SK-N-SH (cell line): ENCODE data around the gene ADAMTS20.

ENCODE experiments used
- CTCF ChIP-seq: fragments of 200-600 bp; sonication (generic); IDR thresholded peaks from 2 replicates; pipeline ENCODE4 v1.6.1; 2017; ENCODE audit warnings: antibody characterized with exemption, mild to moderate bottlenecking, moderate library complexity
- ELF1 ChIP-seq: IDR thresholded peaks from 2 replicates; pipeline ENCODE4 v1.4.0; 2012
- JUND ChIP-seq: IDR thresholded peaks from 2 replicates; pipeline ENCODE4 v1.4.0; 2012
- MXI1 ChIP-seq: IDR thresholded peaks from 2 replicates; pipeline ENCODE4 v1.6.1; 2012; ENCODE audit warnings: mild to moderate bottlenecking, low read depth, low read length, improper control_type of control experiment
- NFIC ChIP-seq: IDR thresholded peaks from 2 replicates; pipeline ENCODE4 v1.4.0; 2012; ENCODE audit warnings: borderline replicate concordance
- TF ChIP-seq, protein P1 (sequence below): fragments of 150-350 bp; IDR thresholded peaks from 2 replicates; pipeline ENCODE4 v1.6.1; 2017; ENCODE audit warnings: antibody characterized with exemption, low read length, low read depth, borderline replicate concordance
- TF ChIP-seq, protein P2 (sequence below): IDR thresholded peaks from 2 replicates; pipeline ENCODE4 v1.6.1; 2012; ENCODE audit warnings: mild to moderate bottlenecking, low read depth, low read length, moderate library complexity

DNA sequence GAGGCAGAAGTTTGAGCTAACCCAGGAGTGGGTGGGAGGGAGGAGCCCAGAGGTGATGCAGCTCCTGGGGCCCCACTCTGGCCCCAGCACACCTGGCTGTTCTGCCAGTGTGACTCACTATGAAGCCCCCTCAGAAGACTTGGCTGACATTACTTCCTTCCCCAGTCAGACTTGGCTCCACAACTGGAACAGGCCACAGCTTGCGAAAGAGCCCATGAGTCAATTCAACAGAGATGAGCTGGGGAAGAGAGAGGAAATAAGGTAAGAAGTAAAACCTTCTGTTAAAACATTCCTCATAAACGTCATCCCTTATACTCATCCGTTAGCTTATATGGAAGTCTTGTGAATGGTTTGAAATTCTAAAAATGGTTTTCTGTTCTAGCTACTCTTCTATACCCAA is 245.9 kb downstream of the ADAMTS20 start:
- no peak for TF ChIP-seq MXI1
- no peak for TF ChIP-seq CTCF
- 0 out of 2 replicates have a peak, but pooled peaks have one; percentile 6 for TF ChIP-seq JUND
- TF ChIP-seq, protein P1, sequence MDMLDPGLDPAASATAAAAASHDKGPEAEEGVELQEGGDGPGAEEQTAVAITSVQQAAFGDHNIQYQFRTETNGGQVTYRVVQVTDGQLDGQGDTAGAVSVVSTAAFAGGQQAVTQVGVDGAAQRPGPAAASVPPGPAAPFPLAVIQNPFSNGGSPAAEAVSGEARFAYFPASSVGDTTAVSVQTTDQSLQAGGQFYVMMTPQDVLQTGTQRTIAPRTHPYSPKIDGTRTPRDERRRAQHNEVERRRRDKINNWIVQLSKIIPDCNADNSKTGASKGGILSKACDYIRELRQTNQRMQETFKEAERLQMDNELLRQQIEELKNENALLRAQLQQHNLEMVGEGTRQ, result no peak
- no peak; the same call in 1 of the 2 replicates for TF ChIP-seq NFIC
- no peak for TF ChIP-seq ELF1
- TF ChIP-seq, protein P2, sequence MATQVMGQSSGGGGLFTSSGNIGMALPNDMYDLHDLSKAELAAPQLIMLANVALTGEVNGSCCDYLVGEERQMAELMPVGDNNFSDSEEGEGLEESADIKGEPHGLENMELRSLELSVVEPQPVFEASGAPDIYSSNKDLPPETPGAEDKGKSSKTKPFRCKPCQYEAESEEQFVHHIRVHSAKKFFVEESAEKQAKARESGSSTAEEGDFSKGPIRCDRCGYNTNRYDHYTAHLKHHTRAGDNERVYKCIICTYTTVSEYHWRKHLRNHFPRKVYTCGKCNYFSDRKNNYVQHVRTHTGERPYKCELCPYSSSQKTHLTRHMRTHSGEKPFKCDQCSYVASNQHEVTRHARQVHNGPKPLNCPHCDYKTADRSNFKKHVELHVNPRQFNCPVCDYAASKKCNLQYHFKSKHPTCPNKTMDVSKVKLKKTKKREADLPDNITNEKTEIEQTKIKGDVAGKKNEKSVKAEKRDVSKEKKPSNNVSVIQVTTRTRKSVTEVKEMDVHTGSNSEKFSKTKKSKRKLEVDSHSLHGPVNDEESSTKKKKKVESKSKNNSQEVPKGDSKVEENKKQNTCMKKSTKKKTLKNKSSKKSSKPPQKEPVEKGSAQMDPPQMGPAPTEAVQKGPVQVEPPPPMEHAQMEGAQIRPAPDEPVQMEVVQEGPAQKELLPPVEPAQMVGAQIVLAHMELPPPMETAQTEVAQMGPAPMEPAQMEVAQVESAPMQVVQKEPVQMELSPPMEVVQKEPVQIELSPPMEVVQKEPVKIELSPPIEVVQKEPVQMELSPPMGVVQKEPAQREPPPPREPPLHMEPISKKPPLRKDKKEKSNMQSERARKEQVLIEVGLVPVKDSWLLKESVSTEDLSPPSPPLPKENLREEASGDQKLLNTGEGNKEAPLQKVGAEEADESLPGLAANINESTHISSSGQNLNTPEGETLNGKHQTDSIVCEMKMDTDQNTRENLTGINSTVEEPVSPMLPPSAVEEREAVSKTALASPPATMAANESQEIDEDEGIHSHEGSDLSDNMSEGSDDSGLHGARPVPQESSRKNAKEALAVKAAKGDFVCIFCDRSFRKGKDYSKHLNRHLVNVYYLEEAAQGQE, result no peak
